ENCODE results near the gene PAPLN.

Gene PAPLN

GRCh38 chr14:73245480-73246325 lies 8.4 kb downstream of the PAPLN start:
- Mint-ChIP-seq H3K4me1 (peaks cover 49% of the 10 kb centered on the region), H3K4me3 (peak overlapping the region; percentile 65), H3K27me3 (peaks cover 83% of the 10 kb centered on the region), H3K27ac (no peak overlapping the region), H3K36me3 (no peaks in the 10 kb centered on the region), H3K9me3 (peaks cover 3% of the 10 kb centered on the region)
- DNase-seq: peak; percentile 68
- CTCF ChIA-PET: interaction anchor here (0.5 kb wide), 1 partner anchor 226 kb away, joined by 3 read pairs; no protein-coding TSS in a partner anchor

GRCh38 chr14:73246387-73247150 lies 9.3 kb downstream of the PAPLN start:
- H3K4me1 Mint-ChIP-seq: peaks cover 48% of the 10 kb centered on the region
- H3K27ac Mint-ChIP-seq: no peak overlapping the region
- DNase-seq: no peak
- CTCF ChIA-PET: interaction anchor here (0.5 kb wide), 1 partner anchor 225 kb away, joined by 3 read pairs; no protein-coding TSS in a partner anchor
- peaks cover 3% of the 10 kb centered on the region for H3K9me3 Mint-ChIP-seq
- peak overlapping the region; percentile 65 for H3K4me3 Mint-ChIP-seq
- peaks cover 74% of the 10 kb centered on the region for H3K27me3 Mint-ChIP-seq
- no peaks in the 10 kb centered on the region for H3K36me3 Mint-ChIP-seq

GRCh38 chr14:73248108-73248868 lies 11.0 kb downstream of the PAPLN start:
- Mint-ChIP-seq H3K4me1 (peaks cover 35% of the 10 kb centered on the region), H3K4me3 (no peak overlapping the region), H3K27me3 (peaks cover 57% of the 10 kb centered on the region), H3K36me3 (no peaks in the 10 kb centered on the region), H3K27ac (peak overlapping the region; percentile 80), H3K9me3 (peaks cover 3% of the 10 kb centered on the region)
- CTCF ChIA-PET: no interaction called here
- DNase-seq: no peak

- CTCF ChIA-PET: no interaction called here
- peaks cover 28% of the 10 kb centered on the region for H3K4me1 Mint-ChIP-seq
- no peak overlapping the region for H3K4me3 Mint-ChIP-seq
- no peak for DNase-seq
- H3K27ac Mint-ChIP-seq: no peak overlapping the region
- H3K9me3 Mint-ChIP-seq: peaks cover 3% of the 10 kb centered on the region
- no peaks in the 10 kb centered on the region for H3K36me3 Mint-ChIP-seq
- H3K27me3 Mint-ChIP-seq: peaks cover 49% of the 10 kb centered on the region
These were observed 11.8 kb downstream of the PAPLN start for GRCh38 chr14:73249108-73249507.

- no peaks in the 10 kb centered on the region for H3K36me3 Mint-ChIP-seq
- CTCF ChIA-PET: interaction anchor here (1.1 kb wide), 1 partner anchor 222 kb away, joined by 3 read pairs; no protein-coding TSS in a partner anchor
- H3K27ac Mint-ChIP-seq: no peak overlapping the region
- H3K4me1 Mint-ChIP-seq: peaks cover 28% of the 10 kb centered on the region
- H3K9me3 Mint-ChIP-seq: peaks cover 3% of the 10 kb centered on the region
- H3K4me3 Mint-ChIP-seq: no peak overlapping the region
- H3K27me3 Mint-ChIP-seq: peaks cover 43% of the 10 kb centered on the region
- no peak for DNase-seq
These were observed 12.4 kb downstream of the PAPLN start for GRCh38 chr14:73249564-73250316.

GRCh38 chr14:73250317-73250713 lies 13.0 kb downstream of the PAPLN start:
- no peak for DNase-seq
- Mint-ChIP-seq H3K36me3 (no peaks in the 10 kb centered on the region), H3K4me1 (peaks cover 25% of the 10 kb centered on the region), H3K9me3 (peaks cover 3% of the 10 kb centered on the region), H3K4me3 (no peak overlapping the region), H3K27ac (no peak overlapping the region), H3K27me3 (peaks cover 37% of the 10 kb centered on the region)
- CTCF ChIA-PET: interaction anchor here (1.1 kb wide), 1 partner anchor 222 kb away, joined by 3 read pairs; no protein-coding TSS in a partner anchor

GRCh38 chr14:73250781-73251500 lies 13.6 kb downstream of the PAPLN start:
- peaks cover 31% of the 10 kb centered on the region for H3K27me3 Mint-ChIP-seq
- no peak overlapping the region for H3K4me3 Mint-ChIP-seq
- peaks cover 3% of the 10 kb centered on the region for H3K9me3 Mint-ChIP-seq
- no peaks in the 10 kb centered on the region for H3K36me3 Mint-ChIP-seq
- DNase-seq: no peak
- CTCF ChIA-PET: interaction anchor here (1.1 kb wide), 1 partner anchor 221 kb away, joined by 3 read pairs; no protein-coding TSS in a partner anchor
- H3K4me1 Mint-ChIP-seq: peaks cover 25% of the 10 kb centered on the region
- no peak overlapping the region for H3K27ac Mint-ChIP-seq

GRCh38 chr14:73251516-73252215 lies 14.4 kb downstream of the PAPLN start:
- H3K27ac Mint-ChIP-seq: no peak overlapping the region
- H3K36me3 Mint-ChIP-seq: no peaks in the 10 kb centered on the region
- H3K4me1 Mint-ChIP-seq: peaks cover 21% of the 10 kb centered on the region
- CTCF ChIA-PET: no interaction called here
- peaks cover 23% of the 10 kb centered on the region for H3K27me3 Mint-ChIP-seq
- no peak overlapping the region for H3K4me3 Mint-ChIP-seq
- peaks cover 3% of the 10 kb centered on the region for H3K9me3 Mint-ChIP-seq
- no peak for DNase-seq

GRCh38 chr14:73252491-73253322 lies 15.4 kb downstream of the PAPLN start:
- CTCF ChIA-PET: no interaction called here
- DNase-seq: no peak
- H3K4me3 Mint-ChIP-seq: no peak overlapping the region
- peaks cover 18% of the 10 kb centered on the region for H3K27me3 Mint-ChIP-seq
- no peaks in the 10 kb centered on the region for H3K9me3 Mint-ChIP-seq
- no peaks in the 10 kb centered on the region for H3K36me3 Mint-ChIP-seq
- no peak overlapping the region for H3K27ac Mint-ChIP-seq
- H3K4me1 Mint-ChIP-seq: peaks cover 11% of the 10 kb centered on the region

- H3K27me3 Mint-ChIP-seq: peaks cover 13% of the 10 kb centered on the region
- H3K9me3 Mint-ChIP-seq: no peaks in the 10 kb centered on the region
- H3K36me3 Mint-ChIP-seq: no peaks in the 10 kb centered on the region
- peaks cover 6% of the 10 kb centered on the region for H3K4me1 Mint-ChIP-seq
- no peak overlapping the region for H3K27ac Mint-ChIP-seq
- H3K4me3 Mint-ChIP-seq: no peak overlapping the region
- CTCF ChIA-PET: no interaction called here
- no peak for DNase-seq
These were observed 16.0 kb downstream of the PAPLN start for GRCh38 chr14:73253323-73253610.

- Mint-ChIP-seq H3K27ac (no peak overlapping the region), H3K36me3 (no peaks in the 10 kb centered on the region), H3K9me3 (no peaks in the 10 kb centered on the region), H3K27me3 (peaks cover 10% of the 10 kb centered on the region), H3K4me1 (peaks cover 6% of the 10 kb centered on the region), H3K4me3 (no peak overlapping the region)
- CTCF ChIA-PET: no interaction called here
- no peak for DNase-seq
These were observed 16.4 kb downstream of the PAPLN start for GRCh38 chr14:73253721-73254120.
